ENCODE results near the gene TNPO2.
A peak's percentile ranks its signal among the peaks of the same experiment; 100 is the strongest.

The TNPO2 gene

DNA sequence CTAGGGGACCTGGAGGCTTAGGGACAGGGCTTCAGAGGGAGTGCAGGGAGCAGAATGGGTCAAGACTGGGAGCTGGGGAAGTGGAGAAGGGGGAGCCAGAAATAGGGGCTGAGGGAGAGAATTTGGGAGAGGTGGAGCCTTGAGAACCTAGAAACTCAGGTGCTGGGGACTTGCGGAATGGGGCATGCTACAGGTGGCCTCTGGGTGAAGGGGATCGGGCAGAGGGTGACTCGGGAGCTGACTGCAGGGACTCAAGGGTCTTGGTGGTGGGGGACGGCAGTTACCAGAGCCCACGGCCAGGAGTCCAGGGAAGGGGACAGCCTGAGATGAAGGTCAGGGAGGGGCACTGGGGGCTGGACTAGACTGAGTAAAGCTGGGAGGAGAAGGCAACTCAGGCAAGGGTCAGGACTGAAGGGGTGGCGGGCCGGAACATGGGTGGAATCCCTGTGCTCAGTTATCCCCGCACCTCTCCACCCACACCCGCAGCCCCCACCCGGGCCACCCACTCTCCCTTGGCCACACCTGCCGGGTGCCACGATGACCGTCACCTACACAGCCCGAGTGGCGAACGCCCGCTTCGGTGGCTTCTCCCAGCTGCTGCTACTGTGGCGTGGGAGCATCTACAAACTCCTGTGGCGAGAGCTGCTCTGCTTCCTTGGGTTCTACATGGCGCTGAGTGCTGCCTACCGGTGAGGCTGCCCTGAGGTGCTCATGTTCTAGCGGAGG, 28.5 kb upstream of the TNPO2 start:
- Mint-ChIP-seq H3K9me3 (peaks cover 11% of the 10 kb centered on the region), H3K27ac (no peak overlapping the region)

DNA sequence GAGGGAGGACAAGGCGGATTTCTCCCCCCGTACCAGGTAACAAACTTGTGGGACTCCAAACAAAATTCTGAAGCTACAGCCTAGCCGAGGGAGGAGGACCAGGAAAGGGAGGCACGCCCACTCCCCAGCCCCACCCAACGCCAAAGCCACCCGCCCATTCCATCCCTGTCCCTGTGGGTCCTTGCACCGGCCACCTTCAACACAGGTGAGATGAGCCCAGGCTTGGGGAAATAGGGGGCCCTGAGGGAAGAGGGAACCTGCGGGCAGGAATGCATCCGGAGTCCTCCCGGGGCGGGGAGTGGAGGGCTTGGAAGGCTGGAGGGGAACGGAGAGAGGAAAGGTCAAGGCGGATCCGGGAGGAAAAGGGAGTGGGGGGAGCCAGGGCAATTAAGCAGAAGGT, 27.9 kb upstream of the TNPO2 start, which contains the start of gene BEST2:
Gene BEST2 (plus strand): TSS at position 157 of the 400 bp plus-strand sequence. CDS start 802 bp downstream, outside the sequence.
- H3K4me1 Mint-ChIP-seq (ENCODE audit: low read depth), result no peaks in the 10 kb centered on the region
- no peak within 1 kb of the TSS for H3K4me3 Mint-ChIP-seq
- H3K9me3 Mint-ChIP-seq, result peaks cover 11% of the 10 kb centered on the region
- peaks cover 17% of the 10 kb centered on the region for H3K27me3 Mint-ChIP-seq (ENCODE audit: low read depth)
- no peak within 1 kb of the TSS for H3K27ac Mint-ChIP-seq
- H3K36me3 Mint-ChIP-seq (ENCODE audit: low read depth), result peaks cover 19% of the 10 kb centered on the region

More for the DNA sequence above, 28.5 kb upstream of the TNPO2 start:
- peaks cover 17% of the 10 kb centered on the region for H3K27me3 Mint-ChIP-seq (ENCODE audit: low read depth)
- no peak overlapping the region for H3K4me3 Mint-ChIP-seq
- peaks cover 13% of the 10 kb centered on the region for H3K36me3 Mint-ChIP-seq (ENCODE audit: low read depth)
- H3K4me1 Mint-ChIP-seq (ENCODE audit: low read depth), result no peaks in the 10 kb centered on the region

GRCh38 chr19:12750851-12751250, 27.1 kb upstream of the TNPO2 start:
- Mint-ChIP-seq H3K4me1 (ENCODE audit: low read depth) (no peaks in the 10 kb centered on the region), H3K4me3 (no peak overlapping the region), H3K36me3 (ENCODE audit: low read depth) (peaks cover 22% of the 10 kb centered on the region), H3K27me3 (ENCODE audit: low read depth) (peaks cover 17% of the 10 kb centered on the region), H3K9me3 (peaks cover 11% of the 10 kb centered on the region), H3K27ac (no peak overlapping the region)

DNA sequence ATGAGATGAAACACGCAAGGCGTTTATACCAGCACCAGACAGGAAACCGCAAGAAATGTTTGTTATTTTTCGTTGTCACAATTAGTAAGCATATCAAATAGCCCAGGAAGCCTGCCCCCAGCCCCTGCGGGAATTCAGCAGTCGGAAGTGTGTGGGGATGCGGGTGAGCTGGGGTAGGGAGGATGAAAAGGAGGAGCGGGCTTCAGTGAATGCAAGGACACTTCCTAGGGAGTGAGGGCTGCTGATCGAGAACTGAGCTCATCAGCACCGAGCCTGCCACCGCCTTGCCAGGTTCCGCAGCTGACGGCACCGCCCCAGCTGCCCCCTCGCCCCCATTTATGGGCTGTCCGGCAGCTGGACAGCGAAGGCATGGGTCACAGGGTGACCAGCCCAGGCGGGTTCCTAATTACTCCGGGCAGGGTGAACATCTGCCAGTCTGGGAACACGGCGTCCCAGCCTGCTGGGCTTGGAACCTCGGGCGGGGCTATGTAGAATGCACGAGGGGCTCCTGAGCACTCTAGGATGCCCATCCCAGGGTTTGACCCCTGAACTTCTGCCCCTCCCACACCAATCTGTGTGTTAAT, 26.3 kb upstream of the TNPO2 start:
- peaks cover 24% of the 10 kb centered on the region for H3K36me3 Mint-ChIP-seq (ENCODE audit: low read depth)
- H3K27ac Mint-ChIP-seq, result no peak overlapping the region
- peaks cover 11% of the 10 kb centered on the region for H3K9me3 Mint-ChIP-seq
- no peak overlapping the region for H3K4me3 Mint-ChIP-seq
- H3K27me3 Mint-ChIP-seq (ENCODE audit: low read depth), result peaks cover 17% of the 10 kb centered on the region
- H3K4me1 Mint-ChIP-seq (ENCODE audit: low read depth), result no peaks in the 10 kb centered on the region

GRCh38 chr19:12748489-12748888, 24.8 kb upstream of the TNPO2 start:
- Mint-ChIP-seq H3K27ac (no peak overlapping the region), H3K4me3 (no peak overlapping the region), H3K9me3 (peaks cover 11% of the 10 kb centered on the region), H3K27me3 (ENCODE audit: low read depth) (peaks cover 17% of the 10 kb centered on the region), H3K36me3 (ENCODE audit: low read depth) (peaks cover 30% of the 10 kb centered on the region), H3K4me1 (ENCODE audit: low read depth) (no peaks in the 10 kb centered on the region)

DNA sequence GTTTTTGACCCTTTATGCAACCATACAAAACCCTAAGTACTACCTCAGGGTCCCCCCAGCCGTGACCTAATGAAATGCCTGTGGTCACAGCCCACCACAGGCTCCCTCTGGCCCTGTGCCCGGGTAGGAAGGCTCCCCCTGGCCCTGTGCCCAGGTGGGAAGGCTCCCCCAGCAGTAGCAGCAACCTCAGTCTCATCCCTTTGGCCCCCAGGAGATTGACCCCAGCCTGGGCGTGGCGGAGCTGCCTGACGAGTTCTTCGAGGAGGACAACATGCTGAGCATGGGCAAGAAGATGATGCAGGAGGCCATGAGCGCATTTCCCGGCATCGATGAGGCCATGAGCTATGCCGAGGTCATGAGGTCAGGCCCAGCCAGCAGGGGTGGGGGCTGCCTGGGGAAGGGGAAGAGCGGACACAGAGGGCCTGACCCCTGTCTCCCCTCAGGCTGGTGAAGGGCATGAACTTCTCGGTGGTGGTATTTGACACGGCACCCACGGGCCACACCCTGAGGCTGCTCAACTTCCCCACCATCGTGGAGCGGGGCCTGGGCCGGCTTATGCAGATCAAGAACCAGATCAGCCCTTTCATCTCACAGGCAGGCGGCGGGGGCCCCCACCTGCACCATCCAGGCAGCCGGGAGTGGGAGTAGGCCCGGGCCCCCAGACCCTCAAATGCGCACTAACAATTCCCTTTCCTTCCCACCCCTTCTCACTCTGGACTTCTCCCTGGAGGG, 21.6 kb upstream of the TNPO2 start:
- Mint-ChIP-seq H3K9me3 (peaks cover 11% of the 10 kb centered on the region), H3K36me3 (ENCODE audit: low read depth) (peaks cover 42% of the 10 kb centered on the region), H3K4me3 (no peak overlapping the region), H3K27ac (no peak overlapping the region), H3K4me1 (ENCODE audit: low read depth) (no peaks in the 10 kb centered on the region), H3K27me3 (ENCODE audit: low read depth) (peaks cover 4% of the 10 kb centered on the region)

GRCh38 chr19:12737835-12738351, 14.2 kb upstream of the TNPO2 start:
- Mint-ChIP-seq H3K27me3 (ENCODE audit: low read depth) (no peaks in the 10 kb centered on the region), H3K4me3 (peak overlapping the region; percentile 100), H3K9me3 (no peaks in the 10 kb centered on the region), H3K27ac (peak overlapping the region; percentile 96), H3K36me3 (ENCODE audit: low read depth) (peaks cover 17% of the 10 kb centered on the region), H3K4me1 (ENCODE audit: low read depth) (peaks cover 23% of the 10 kb centered on the region)

GRCh38 chr19:12736995-12737834, 13.5 kb upstream of the TNPO2 start, which contains the start of gene GET3:
TSS of gene GET3 (plus strand) at chr19:12737497. CDS start at chr19:12737506, 9 bp downstream.
- Mint-ChIP-seq H3K27ac (peak within 1 kb of the TSS; percentile 96), H3K4me1 (ENCODE audit: low read depth) (peaks cover 26% of the 10 kb centered on the region), H3K4me3 (peak within 1 kb of the TSS; percentile 100), H3K27me3 (ENCODE audit: low read depth) (no peaks in the 10 kb centered on the region), H3K36me3 (ENCODE audit: low read depth) (peaks cover 16% of the 10 kb centered on the region), H3K9me3 (no peaks in the 10 kb centered on the region)

DNA sequence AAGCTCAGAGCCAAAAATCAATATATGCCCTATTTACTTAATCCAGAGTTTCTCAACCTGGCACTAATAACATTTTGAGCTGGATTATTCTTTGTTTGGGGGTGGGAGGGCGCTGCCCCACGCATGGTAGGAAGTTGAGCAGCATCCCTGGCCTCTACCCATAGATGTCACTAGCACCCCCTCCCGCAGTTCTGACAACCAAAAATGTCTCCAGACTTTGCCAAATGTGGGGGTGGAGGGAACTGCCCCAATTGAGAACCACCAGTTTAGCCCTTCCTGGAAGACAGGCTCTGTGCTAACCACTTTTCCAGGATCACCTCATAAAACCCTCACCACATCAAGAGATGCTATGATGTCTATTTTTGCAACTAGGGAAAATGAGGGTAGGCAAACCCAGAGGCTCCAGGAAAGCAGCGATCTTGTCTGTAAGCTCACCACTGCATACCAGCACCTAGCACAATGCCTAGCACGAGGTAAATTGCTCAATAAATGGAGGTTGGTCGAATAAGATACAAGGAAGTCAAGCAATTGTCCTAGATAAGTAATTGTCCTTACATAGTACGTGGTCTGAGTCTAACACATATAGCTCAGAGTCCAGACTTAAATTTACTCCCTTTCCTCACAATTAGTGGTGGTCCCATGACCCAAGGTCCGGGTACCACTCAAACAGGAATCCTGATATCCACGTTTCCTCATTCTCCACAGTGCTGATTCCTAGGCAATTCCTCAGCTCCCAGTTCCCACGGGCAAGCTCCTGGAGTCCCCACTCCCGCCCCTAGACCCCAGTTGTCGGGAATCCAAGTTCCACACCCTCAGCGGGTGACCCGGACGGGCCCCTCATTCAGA, 9.9 kb upstream of the TNPO2 start:
- peaks cover 26% of the 10 kb centered on the region for H3K36me3 Mint-ChIP-seq (ENCODE audit: low read depth)
- peaks cover 33% of the 10 kb centered on the region for H3K4me1 Mint-ChIP-seq (ENCODE audit: low read depth)
- H3K9me3 Mint-ChIP-seq, result no peaks in the 10 kb centered on the region
- H3K27ac Mint-ChIP-seq, result peak overlapping the region; percentile 90
- H3K4me3 Mint-ChIP-seq, result peak overlapping the region; percentile 93
- no peaks in the 10 kb centered on the region for H3K27me3 Mint-ChIP-seq (ENCODE audit: low read depth)

GRCh38 chr19:12731337-12731736, 7.6 kb upstream of the TNPO2 start:
- H3K4me1 Mint-ChIP-seq (ENCODE audit: low read depth), result peaks cover 20% of the 10 kb centered on the region
- no peaks in the 10 kb centered on the region for H3K9me3 Mint-ChIP-seq
- no peaks in the 10 kb centered on the region for H3K27me3 Mint-ChIP-seq (ENCODE audit: low read depth)
- peaks cover 30% of the 10 kb centered on the region for H3K36me3 Mint-ChIP-seq (ENCODE audit: low read depth)
- no peak overlapping the region for H3K27ac Mint-ChIP-seq
- H3K4me3 Mint-ChIP-seq, result no peak overlapping the region

DNA sequence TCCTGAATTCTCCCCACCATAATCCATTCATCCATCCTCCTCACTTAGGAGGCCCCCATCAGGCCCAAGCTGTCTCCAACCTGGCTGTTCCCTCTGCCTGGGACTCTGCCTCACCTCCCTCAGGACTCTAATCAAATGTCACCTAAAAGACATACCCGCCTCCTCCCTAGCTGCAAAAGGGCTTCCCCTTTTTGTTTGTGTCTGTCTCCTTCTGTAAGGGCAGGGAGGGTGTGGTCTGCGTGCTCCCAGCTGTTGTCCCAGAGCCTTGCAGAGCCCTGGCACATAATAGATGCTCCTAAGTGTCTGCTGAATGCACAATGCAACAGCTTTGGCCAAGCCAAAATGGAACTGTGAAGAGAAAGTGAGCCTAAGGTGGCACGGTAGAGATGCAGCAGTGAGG, 6.3 kb upstream of the TNPO2 start:
- no peak overlapping the region for H3K4me3 Mint-ChIP-seq
- H3K4me1 Mint-ChIP-seq (ENCODE audit: low read depth), result peaks cover 20% of the 10 kb centered on the region
- H3K9me3 Mint-ChIP-seq, result no peaks in the 10 kb centered on the region
- H3K27me3 Mint-ChIP-seq (ENCODE audit: low read depth), result no peaks in the 10 kb centered on the region
- H3K27ac Mint-ChIP-seq, result no peak overlapping the region
- peaks cover 30% of the 10 kb centered on the region for H3K36me3 Mint-ChIP-seq (ENCODE audit: low read depth)

GRCh38 chr19:12727745-12728433, 4.2 kb upstream of the TNPO2 start:
- Mint-ChIP-seq H3K27me3 (ENCODE audit: low read depth) (no peaks in the 10 kb centered on the region), H3K4me3 (no peak overlapping the region), H3K9me3 (no peaks in the 10 kb centered on the region), H3K36me3 (ENCODE audit: low read depth) (peaks cover 29% of the 10 kb centered on the region), H3K27ac (no peak overlapping the region), H3K4me1 (ENCODE audit: low read depth) (peaks cover 22% of the 10 kb centered on the region)

GRCh38 chr19:12726988-12727316, 3.2 kb upstream of the TNPO2 start:
- Mint-ChIP-seq H3K4me1 (ENCODE audit: low read depth) (peaks cover 22% of the 10 kb centered on the region), H3K9me3 (no peaks in the 10 kb centered on the region), H3K36me3 (ENCODE audit: low read depth) (peaks cover 25% of the 10 kb centered on the region), H3K4me3 (no peak overlapping the region), H3K27ac (no peak overlapping the region), H3K27me3 (ENCODE audit: low read depth) (no peaks in the 10 kb centered on the region)
